Measurements from ENCODE around the gene WNT3A.

DNA sequence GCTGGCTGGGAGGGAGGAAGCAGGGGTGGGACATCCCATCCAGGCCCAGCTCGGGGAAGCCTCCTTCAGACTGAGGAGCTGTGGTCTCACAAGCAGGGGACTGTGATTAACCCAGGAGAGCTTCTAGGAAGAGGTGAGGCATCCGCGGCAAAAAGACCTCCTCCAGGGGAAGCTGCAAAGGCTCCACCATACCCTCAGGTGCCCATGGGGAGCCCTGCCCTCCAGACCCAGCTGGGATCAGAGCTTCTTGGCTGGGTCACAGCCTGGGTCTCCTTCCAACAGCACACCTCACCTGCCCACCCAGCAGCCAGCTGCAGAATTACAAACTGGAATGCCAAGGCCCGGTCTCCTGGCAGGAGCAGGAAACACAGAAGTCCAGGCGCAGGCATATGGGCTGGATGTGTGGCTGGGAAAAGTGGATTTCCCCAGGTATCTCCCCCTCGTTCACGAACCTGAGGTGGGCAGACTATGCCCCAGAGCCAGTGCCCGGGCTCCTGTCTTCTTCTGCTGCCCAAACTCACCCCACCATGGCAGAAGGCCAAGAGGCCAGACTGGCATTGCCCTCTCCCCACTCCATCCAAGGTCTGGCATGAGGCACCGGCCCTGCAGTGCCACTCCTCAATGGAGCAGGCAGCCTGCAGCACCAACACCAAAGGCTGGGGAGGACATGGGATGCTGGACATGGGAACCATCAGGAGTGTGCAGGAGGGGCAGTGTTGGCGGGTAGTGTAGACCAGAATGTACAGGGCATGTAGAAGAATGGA is 60.3 kb downstream of the WNT3A start:
- TF ChIP-seq, protein P1, sequence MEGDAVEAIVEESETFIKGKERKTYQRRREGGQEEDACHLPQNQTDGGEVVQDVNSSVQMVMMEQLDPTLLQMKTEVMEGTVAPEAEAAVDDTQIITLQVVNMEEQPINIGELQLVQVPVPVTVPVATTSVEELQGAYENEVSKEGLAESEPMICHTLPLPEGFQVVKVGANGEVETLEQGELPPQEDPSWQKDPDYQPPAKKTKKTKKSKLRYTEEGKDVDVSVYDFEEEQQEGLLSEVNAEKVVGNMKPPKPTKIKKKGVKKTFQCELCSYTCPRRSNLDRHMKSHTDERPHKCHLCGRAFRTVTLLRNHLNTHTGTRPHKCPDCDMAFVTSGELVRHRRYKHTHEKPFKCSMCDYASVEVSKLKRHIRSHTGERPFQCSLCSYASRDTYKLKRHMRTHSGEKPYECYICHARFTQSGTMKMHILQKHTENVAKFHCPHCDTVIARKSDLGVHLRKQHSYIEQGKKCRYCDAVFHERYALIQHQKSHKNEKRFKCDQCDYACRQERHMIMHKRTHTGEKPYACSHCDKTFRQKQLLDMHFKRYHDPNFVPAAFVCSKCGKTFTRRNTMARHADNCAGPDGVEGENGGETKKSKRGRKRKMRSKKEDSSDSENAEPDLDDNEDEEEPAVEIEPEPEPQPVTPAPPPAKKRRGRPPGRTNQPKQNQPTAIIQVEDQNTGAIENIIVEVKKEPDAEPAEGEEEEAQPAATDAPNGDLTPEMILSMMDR (IDR thresholded peaks at IDR 0.05) = no peak
- no peak for TF ChIP-seq EP300 (IDR thresholded peaks at IDR 0.05)
